Cortex of kidney (tissue), 1 donor: ENCODE data around the gene GUF1.
A peak's percentile ranks its signal among the peaks of the same experiment; 100 is the strongest.

Experiments used
- DNase-seq: peaks from one replicate; lab custom pipeline; 2025; lab: John Stamatoyannopoulos, UW

Gene GUF1

DNA sequence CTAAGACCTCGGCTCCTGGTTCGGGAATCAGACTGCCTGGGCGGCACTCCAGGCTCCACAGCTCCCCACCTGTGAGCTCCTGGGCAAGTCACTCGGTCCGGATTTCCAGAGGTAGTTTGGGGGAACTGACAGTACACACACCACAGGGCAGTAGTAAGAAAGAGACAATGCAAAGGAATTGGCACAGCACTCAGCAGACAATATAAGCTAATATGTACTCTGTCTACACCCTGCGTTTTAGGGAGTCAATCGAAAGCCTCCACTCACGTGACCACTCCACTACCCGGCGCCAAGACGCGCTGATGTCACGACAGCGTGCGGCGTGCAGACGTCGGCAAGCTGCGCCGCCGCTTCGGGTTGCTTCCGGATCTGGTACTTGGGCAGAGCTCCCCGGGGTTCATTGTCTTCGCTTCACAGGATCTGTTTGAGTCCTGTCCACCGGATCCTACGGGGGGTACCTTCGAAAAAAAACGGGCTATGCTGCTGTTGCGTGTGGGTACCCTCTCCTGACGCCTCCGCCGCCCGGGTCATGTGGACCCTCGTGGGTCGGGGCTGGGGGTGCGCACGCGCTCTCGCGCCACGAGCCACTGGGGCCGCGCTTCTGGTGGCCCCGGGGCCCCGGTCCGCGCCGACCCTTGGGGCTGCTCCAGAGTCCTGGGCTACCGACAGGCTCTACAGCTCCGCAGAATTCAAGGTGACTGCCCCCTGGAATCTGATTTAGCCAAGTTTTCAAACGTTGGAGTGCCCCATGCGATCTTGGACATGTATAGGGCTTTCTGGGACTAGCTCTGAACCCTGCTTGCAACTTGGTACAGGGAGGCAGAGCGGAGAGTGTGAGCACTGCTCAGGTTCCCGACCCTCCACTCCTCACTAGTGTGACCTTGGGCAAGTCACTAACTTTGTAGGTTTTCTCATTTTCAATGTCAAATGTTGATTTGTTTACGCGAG is at the start of gene GUF1:
GUF1 (plus strand) TSS at position 327 of the 948 bp plus-strand sequence; CDS start at position 530, 203 bp downstream.
- DNase-seq = peak; percentile 65

DNA sequence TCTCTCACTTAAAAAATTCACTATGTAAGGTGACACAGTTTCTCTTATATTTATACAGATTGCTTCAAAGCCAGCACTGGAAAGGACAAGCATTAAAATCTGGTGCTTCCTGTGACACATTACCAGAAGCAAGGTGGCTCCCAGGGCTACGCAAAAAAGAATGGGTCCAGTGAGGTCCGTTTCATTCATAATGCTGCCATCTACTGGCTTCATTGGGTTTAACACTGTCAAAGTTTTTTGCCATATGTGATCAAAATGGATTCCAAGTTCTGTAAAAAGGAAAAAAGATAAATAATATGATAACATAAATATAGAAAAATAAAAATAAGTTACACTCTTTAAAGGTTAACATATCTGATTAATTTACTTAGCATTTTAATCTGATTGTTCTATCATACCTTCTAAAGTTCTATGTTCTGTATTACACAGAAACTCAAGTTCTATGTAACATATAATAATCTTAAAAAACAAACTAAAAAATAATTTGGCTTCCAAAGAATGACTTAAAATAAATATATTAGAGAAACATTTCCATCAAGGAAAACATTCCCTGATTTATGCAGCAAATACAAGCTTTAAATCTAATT is 48.8 kb upstream of the GUF1 start:
- DNase-seq = no peak

DNA sequence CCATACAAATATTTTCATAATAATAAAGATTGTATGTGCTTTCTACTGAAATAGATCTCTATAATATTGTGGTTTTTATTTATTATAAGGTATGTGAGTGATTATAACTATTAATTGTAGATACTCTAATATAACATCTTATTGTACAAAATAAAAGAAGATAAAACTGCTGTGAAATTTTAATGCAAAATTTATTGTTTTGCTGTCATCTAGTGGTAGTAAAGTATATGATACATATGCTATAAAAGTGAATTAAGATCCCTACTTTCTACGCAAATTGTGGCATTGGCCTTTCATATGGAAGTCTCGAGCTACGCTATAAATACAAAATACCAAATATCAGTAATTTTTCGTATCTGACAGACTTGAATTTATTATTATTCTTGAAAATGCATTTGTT is 46.1 kb upstream of the GUF1 start:
- no peak for DNase-seq

DNA sequence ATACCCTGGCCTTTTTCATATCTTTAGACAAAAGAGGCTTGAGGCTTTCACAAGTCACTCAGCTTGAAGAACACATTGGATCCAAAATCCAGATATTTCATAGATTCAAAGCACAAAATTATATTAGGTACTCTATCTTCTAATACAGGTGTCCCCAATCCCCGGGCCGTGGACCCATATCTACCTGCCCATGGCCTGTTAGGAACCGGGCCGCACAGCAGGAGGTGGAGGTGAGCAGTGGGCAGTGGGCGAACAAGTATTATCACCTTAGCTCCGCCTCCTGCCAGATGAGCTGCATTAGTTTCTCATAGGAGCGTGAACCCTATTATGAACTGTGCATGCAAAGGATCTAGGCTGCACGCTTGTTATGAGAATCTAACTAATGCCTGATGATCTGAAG is 45.5 kb upstream of the GUF1 start:
- DNase-seq = no peak

DNA sequence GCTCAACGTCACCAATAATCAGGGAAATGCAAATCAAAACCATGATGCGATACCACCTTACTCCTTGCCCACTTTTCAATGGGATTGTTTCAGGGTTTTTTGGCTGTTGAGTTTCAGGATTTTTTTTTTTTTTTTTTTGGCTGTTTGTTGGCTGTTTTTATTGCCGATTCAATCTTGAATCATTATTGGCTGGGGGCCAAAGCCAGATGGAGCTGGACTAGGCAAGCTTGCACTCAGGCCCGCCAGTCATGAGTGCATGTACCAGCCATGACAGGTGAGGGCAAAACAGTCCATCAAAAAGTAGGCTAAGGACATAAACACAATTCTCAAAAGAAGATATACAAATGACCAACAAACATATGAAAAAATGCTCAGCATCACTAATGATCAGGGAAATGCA is 40.1 kb upstream of the GUF1 start:
- DNase-seq = no peak

GRCh38 chr4:44646151-44646550 is 32.1 kb upstream of the GUF1 start:
- no peak for DNase-seq

- DNase-seq = no peak
These were observed 26.8 kb upstream of the GUF1 start, which contains the start of gene YIPF7 for GRCh38 chr4:44651425-44651824. YIPF7 (minus strand) TSS chr4:44651625; CDS start chr4:44650100, 1,525 bp downstream.

- no peak for DNase-seq
These were observed 26.2 kb upstream of the GUF1 start for GRCh38 chr4:44652002-44652401.

GRCh38 chr4:44660396-44660795 is 17.8 kb upstream of the GUF1 start:
- DNase-seq = no peak

GRCh38 chr4:44661940-44662622 is 16.1 kb upstream of the GUF1 start:
- no peak for DNase-seq

GRCh38 chr4:44662623-44663005 is 15.6 kb upstream of the GUF1 start:
- no peak for DNase-seq

GRCh38 chr4:44663539-44664263 is 14.5 kb upstream of the GUF1 start:
- DNase-seq = no peak

- DNase-seq = no peak
These were observed 9.7 kb upstream of the GUF1 start for GRCh38 chr4:44668526-44668925.

GRCh38 chr4:44670506-44671199 is 7.6 kb upstream of the GUF1 start:
- no peak for DNase-seq

DNA sequence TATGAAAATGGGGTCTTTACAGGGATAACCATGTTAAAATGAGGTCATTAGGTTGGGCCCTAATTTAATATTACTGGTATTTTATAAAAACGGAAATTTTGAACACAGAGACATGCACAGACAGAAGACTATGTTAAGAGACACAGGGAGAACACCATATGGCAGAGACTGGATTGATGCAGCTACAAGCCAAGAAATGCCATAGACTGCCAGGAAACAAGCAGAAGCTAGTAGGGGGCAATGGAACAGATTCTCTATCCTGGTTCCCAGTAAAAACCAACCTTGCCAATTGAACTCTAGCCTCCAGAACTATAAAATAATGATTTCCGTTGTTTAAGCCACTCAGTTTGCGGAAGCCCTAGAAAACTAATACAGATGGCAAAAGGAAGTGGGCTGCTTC is 6.6 kb upstream of the GUF1 start:
- no peak for DNase-seq

- no peak for DNase-seq
These were observed 3.7 kb upstream of the GUF1 start for GRCh38 chr4:44674471-44674870.

GRCh38 chr4:44675366-44675765 is 2.9 kb upstream of the GUF1 start:
- no peak for DNase-seq

DNA sequence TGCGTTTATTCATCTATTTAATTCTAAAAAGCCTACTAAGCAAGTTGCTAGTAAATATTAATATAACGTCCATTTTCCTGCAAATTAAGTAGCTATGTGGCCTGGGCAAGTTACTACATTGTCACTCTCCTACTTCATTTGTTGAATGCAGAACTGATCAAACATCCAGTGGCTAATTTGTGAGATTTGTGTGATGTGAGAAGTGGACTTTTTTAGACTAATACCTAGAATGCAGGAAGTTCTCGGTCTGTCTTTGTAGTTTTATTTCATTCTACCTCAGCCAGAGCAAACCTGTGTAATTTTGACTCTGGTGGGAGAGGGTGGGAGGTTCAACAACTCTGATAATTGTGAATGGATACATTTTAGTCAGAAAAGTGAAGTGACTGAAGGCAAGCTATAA is 840 bp downstream of the GUF1 start:
- DNase-seq = no peak

DNA sequence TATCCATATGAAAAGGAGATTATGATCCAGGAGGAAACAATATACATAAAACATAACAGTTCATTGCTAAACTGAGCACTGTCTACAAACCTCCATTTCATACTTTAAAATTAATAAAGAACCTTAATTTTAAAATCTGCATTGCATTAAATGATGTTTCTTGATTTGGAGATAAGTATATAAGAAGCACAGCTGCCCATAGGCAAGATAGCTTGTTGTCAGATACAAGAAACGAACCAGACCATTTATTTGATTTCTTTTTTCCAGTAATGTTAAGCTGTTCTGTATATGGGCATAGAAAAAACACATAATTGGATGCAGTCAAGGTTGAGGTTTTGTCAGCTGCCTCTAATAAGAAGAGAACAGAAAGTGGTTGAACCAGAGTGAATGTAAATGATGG is 6.4 kb downstream of the GUF1 start:
- DNase-seq = no peak

GRCh38 chr4:44700427-44700826 is 22.2 kb downstream of the GUF1 start:
- no peak for DNase-seq

GRCh38 chr4:44701037-44701436 is 22.8 kb downstream of the GUF1 start:
- DNase-seq = no peak

- DNase-seq = no peak
These were observed 26.5 kb downstream of the GUF1 start for GRCh38 chr4:44704673-44705072.
